SK-N-SH (cell line): Measurements from ENCODE around the gene PGD. TPM values are rescaled to one million over a fixed set of nuclear protein-coding genes. Genes with fewer than 3 reads are reported as not detected.

Experiments used
- CTCF ChIA-PET: fragments of 300-600, 350-600 bp; formaldehyde crosslinking; extraction: SDS; loops from one replicate; lab custom pipeline; 2021; lab: Yijun Ruan, JAX
- POLR2A ChIA-PET: fragments of 350-600 bp; sonication (Branson Sonifier 250); formaldehyde crosslinking; extraction: SDS; loops from one replicate; lab custom pipeline; 2020; ENCODE audit warnings: antibody characterized with exemption, inconsistent platforms; lab: Yijun Ruan, JAX
- DNase-seq: peaks from one replicate; pipeline ENCODE4 v3.0.0; 2012
- H2AFZ ChIP-seq: fragments of 200-600 bp; sonication (generic); 2 replicates; pipeline ENCODE4 v1.8.1; 2016; ENCODE audit warnings: antibody characterized with exemption, mild to moderate bottlenecking, low read depth
- H3F3A ChIP-seq: fragments of 200-600 bp; sonication (generic); replicated peaks from 2 replicates; pipeline ENCODE3; 2016; ENCODE audit warnings: antibody characterized with exemption, mild to moderate bottlenecking; ENCODE audit not compliant: insufficient read depth
- H3K27ac ChIP-seq, 2 experiments: fragments of 200-500 bp in 1 of 2; fragments of 200-600 bp in 1 of 2; sonication (Bioruptor generic) in 1 of 2; sonication (generic), shearing (Covaris generic) in 1 of 2; 2 replicates each; pipeline versions ENCODE4 v1.5.1 to v1.6.1; 2014 to 2016; ENCODE audit warnings: low read depth in 2 of 2, inconsistent platforms in 1 of 2, low read length in 1 of 2, mild to moderate bottlenecking in 1 of 2, mixed read lengths in 1 of 2
- H3K27me3 ChIP-seq: fragments of 200-600 bp; sonication (generic), shearing (Covaris generic); 2 replicates; pipeline ENCODE4 v1.6.1; 2016; ENCODE audit warnings: mixed run types; ENCODE audit not compliant: insufficient read depth
- H3K36me3 ChIP-seq, 2 experiments: fragments of 200-500 bp in 1 of 2; fragments of 200-600 bp in 1 of 2; sonication (Bioruptor generic) in 1 of 2; sonication (generic) in 1 of 2; replicated peaks in 1 of 2; 2 replicates each; pipeline versions ENCODE3 to v1.5.1; 2014 to 2016; ENCODE audit warnings: low read length in 1 of 2, mild to moderate bottlenecking in 1 of 2; ENCODE audit not compliant: insufficient read depth in 2 of 2, control insufficient read depth in 1 of 2
- H3K4me1 ChIP-seq, 2 experiments: fragments of 200-500 bp in 1 of 2; fragments of 200-600 bp in 1 of 2; sonication (Bioruptor generic) in 1 of 2; sonication (generic), shearing (Covaris generic) in 1 of 2; 2 replicates each; pipeline versions ENCODE4 v1.5.1 to v1.6.1; 2014 to 2016; ENCODE audit warnings: low read depth in 1 of 2, low read length in 1 of 2, mixed run types in 1 of 2; ENCODE audit not compliant: insufficient read depth in 2 of 2, control insufficient read depth in 1 of 2
- H3K4me2 ChIP-seq: fragments of 200-600 bp; sonication (generic), shearing (Covaris generic); 2 replicates; pipeline ENCODE4 v1.6.1; 2017; ENCODE audit warnings: mixed run types
- H3K4me3 ChIP-seq, 2 experiments: fragments of 200-500 bp in 1 of 2; fragments of 200-600 bp in 1 of 2; sonication (Bioruptor generic) in 1 of 2; sonication (generic), shearing (Covaris generic) in 1 of 2; 2 replicates each; pipeline versions ENCODE4 v1.5.1 to v1.8.1; 2014 to 2016; ENCODE audit warnings: low read depth in 2 of 2, inconsistent platforms in 1 of 2, low read length in 1 of 2, mild to moderate bottlenecking in 1 of 2, mixed read lengths in 1 of 2, moderate library complexity in 1 of 2
- H3K79me2 ChIP-seq: fragments of 200-600 bp; sonication (generic); 2 replicates; pipeline ENCODE4 v1.8.1; 2017; ENCODE audit warnings: mild to moderate bottlenecking; ENCODE audit not compliant: insufficient read depth
- H3K9ac ChIP-seq: fragments of 200-600 bp; sonication (generic); 2 replicates; pipeline ENCODE4 v1.6.1; 2017; ENCODE audit warnings: mixed run types
- H3K9me2 ChIP-seq: fragments of 200-600 bp; sonication (generic); 2 replicates; pipeline ENCODE4 v1.6.1; 2017; ENCODE audit warnings: mixed run types
- H3K9me3 ChIP-seq: fragments of 200-600 bp; sonication (generic); 2 replicates; pipeline ENCODE4 v1.6.1; 2017; ENCODE audit warnings: mixed run types, mild to moderate bottlenecking, moderate library complexity
- H4K20me1 ChIP-seq: fragments of 200-600 bp; sonication (generic); 2 replicates; pipeline ENCODE4 v1.6.1; 2017; ENCODE audit warnings: mild to moderate bottlenecking, mixed run types; ENCODE audit not compliant: insufficient read depth
- CHD2 ChIP-seq: fragments of 150-350 bp; IDR thresholded peaks from 2 replicates; pipeline ENCODE4 v1.6.1; 2018; ENCODE audit warnings: low read length; ENCODE audit not compliant: partially characterized antibody
- ELF1 ChIP-seq: IDR thresholded peaks from 2 replicates; pipeline ENCODE4 v1.4.0; 2012
- EZH2phosphoT487 ChIP-seq: fragments of 200-600 bp; sonication (generic); IDR thresholded peaks from 2 replicates; pipeline ENCODE4 v1.6.1; 2017; ENCODE audit warnings: low read depth, mixed run types, mild to moderate bottlenecking, antibody characterized with exemption, moderate library complexity, borderline replicate concordance
- FOXJ3 ChIP-seq: sonication (generic); formaldehyde crosslinking; IDR thresholded peaks from 2 replicates; pipeline ENCODE4 v1.5.1; 2020; ENCODE audit warnings: mild to moderate bottlenecking, missing genetic modification reagents
- GATA2 ChIP-seq: sonication (generic); formaldehyde crosslinking; IDR thresholded peaks from 2 replicates; pipeline ENCODE4 v1.5.0; 2020; ENCODE audit warnings: mild to moderate bottlenecking, missing genetic modification reagents
- IRF3 ChIP-seq: fragments of 150-350 bp; IDR thresholded peaks from 2 replicates; pipeline ENCODE4 v1.6.1; 2016; ENCODE audit warnings: mild to moderate bottlenecking, low read depth, low read length
- MAX ChIP-seq: IDR thresholded peaks from 2 replicates; pipeline ENCODE4 v1.4.0; 2012; ENCODE audit warnings: low read depth
- MXI1 ChIP-seq: IDR thresholded peaks from 2 replicates; pipeline ENCODE4 v1.6.1; 2012; ENCODE audit warnings: mild to moderate bottlenecking, low read depth, low read length, improper control_type of control experiment
- NFIC ChIP-seq: IDR thresholded peaks from 2 replicates; pipeline ENCODE4 v1.4.0; 2012; ENCODE audit warnings: borderline replicate concordance
- NRF1 ChIP-seq: IDR thresholded peaks from 2 replicates; pipeline ENCODE4 v1.6.1; 2012; ENCODE audit warnings: low read depth, mild to moderate bottlenecking, low read length
- POLR2AphosphoS5 ChIP-seq: IDR thresholded peaks from 2 replicates; pipeline ENCODE4 v1.6.1; 2012; ENCODE audit warnings: low read depth, low read length
- RAD21 ChIP-seq: IDR thresholded peaks from 2 replicates; pipeline ENCODE4 v1.6.1; 2012; ENCODE audit warnings: mild to moderate bottlenecking, low read length
- REST ChIP-seq: IDR thresholded peaks from 2 replicates; pipeline ENCODE4 v1.6.1; 2012; ENCODE audit warnings: mild to moderate bottlenecking, low read depth, low read length, moderate library complexity
- RXRA ChIP-seq: IDR thresholded peaks from 2 replicates; pipeline ENCODE4 v1.4.0; 2012; ENCODE audit warnings: low read depth, mild to moderate bottlenecking, borderline replicate concordance
- TAF1 ChIP-seq: IDR thresholded peaks from 2 replicates; pipeline ENCODE4 v1.6.1; 2012; ENCODE audit warnings: low read depth, mild to moderate bottlenecking, low read length, moderate library complexity, borderline replicate concordance
- TCF12 ChIP-seq: IDR thresholded peaks from 2 replicates; pipeline ENCODE4 v1.4.0; 2012
- USF1 ChIP-seq: IDR thresholded peaks from 2 replicates; pipeline ENCODE4 v1.4.0; 2012; ENCODE audit warnings: low read depth, borderline replicate concordance
- USF2 ChIP-seq: fragments of 150-350 bp; IDR thresholded peaks from 2 replicates; pipeline ENCODE4 v1.6.1; 2017; ENCODE audit warnings: antibody characterized with exemption, low read length, low read depth, borderline replicate concordance
- YY1 ChIP-seq: IDR thresholded peaks from 2 replicates; pipeline ENCODE4 v1.4.0; 2012; ENCODE audit warnings: low read depth, mild to moderate bottlenecking
- ZBTB33 ChIP-seq: IDR thresholded peaks from 2 replicates; pipeline ENCODE4 v1.4.0; 2012; ENCODE audit warnings: low read depth, borderline replicate concordance
- WGBS: methylation state at CpG from one replicate; pipeline ENCODE4 v1.1.6; 2017; ENCODE audit warnings: low lambda C conversion rate; 5-methylcytosine and 5-hydroxymethylcytosine counted together
- polyA plus RNA-seq, 3 experiments: library from polyadenylated mRNA; depleted of rRNA; stranded (reverse); fragments of >200 nt; gene quantifications; 2 replicates each; pipeline ENCODE4 v1.2.3, GENCODE V29; 2012

PGD gene
- polyA plus RNA-seq, 1 of the 3 experiments (the other 2 are of a cell fraction): 76.2 TPM

- TF ChIP-seq MAX: no peak
- no peak for TF ChIP-seq NRF1
Observed at GRCh38 chr1:10467078-10467477, 68.2 kb downstream of the PGD start (continued).

GRCh38 chr1:10470043-10470442 lies 71.2 kb downstream of the PGD start:
- no peak overlapping the region for H3K27ac ChIP-seq
- no peak overlapping the region for H3K4me3 ChIP-seq
- peaks cover 17 to 19% of the 10 kb centered on the region in 2 experiments for H3K36me3 ChIP-seq
- H3F3A ChIP-seq: peaks cover 7% of the 10 kb centered on the region
- H3K9me3 ChIP-seq: no peaks in the 10 kb centered on the region
- no peaks in the 10 kb centered on the region for H3K9me2 ChIP-seq
- peaks cover 7 to 8% of the 10 kb centered on the region in 2 experiments; a peak in 3 of 4 replicates for H3K4me1 ChIP-seq
- no peak overlapping the region for H3K4me2 ChIP-seq
- ChIA-PET POLR2A (no interaction called here), CTCF (no interaction called here)
- H4K20me1 ChIP-seq: no peaks in the 10 kb centered on the region; the same call in 1 of the 2 replicates
- H3K27me3 ChIP-seq: no peaks in the 10 kb centered on the region
- DNase-seq: no peak
- no peak overlapping the region for H3K9ac ChIP-seq
- 97% methylated on average over 4 of the region's 4 CpGs for WGBS
- peaks cover 26% of the 10 kb centered on the region; the same call in 1 of the 2 replicates for H3K79me2 ChIP-seq
- TF ChIP-seq RAD21: no peak
- no peak for TF ChIP-seq NFIC
- no peak for TF ChIP-seq RXRA
- TF ChIP-seq FOXJ3 (CRISPR knock-in tag): no peak
- TF ChIP-seq MXI1: no peak
- TF ChIP-seq ZBTB33: no peak
- TF ChIP-seq CHD2: no peak
- no peak for TF ChIP-seq ELF1
- no peak for TF ChIP-seq USF1
- no peak for TF ChIP-seq REST
- TF ChIP-seq USF2: no peak
- TF ChIP-seq GATA2 (CRISPR knock-in tag): no peak
- no peak for TF ChIP-seq IRF3
- no peak for TF ChIP-seq YY1
- no peak for TF ChIP-seq POLR2AphosphoS5
- TF ChIP-seq NRF1: no peak
- TF ChIP-seq TCF12: no peak
- TF ChIP-seq TAF1: no peak
- no peak for TF ChIP-seq EZH2phosphoT487
- H2AFZ ChIP-seq: no peak overlapping the region
